PFSK-1 (cell line): ENCODE data around the gene ATXN7L1.

Experiments used
- FOXP2 ChIP-seq: optimal IDR thresholded peaks from 2 replicates; pipeline ENCODE3; 2011; ENCODE audit warnings: borderline replicate concordance, control low read depth, inconsistent platforms; ENCODE audit not compliant: insufficient read depth; ENCODE audit errors: extremely low read length, extremely low read depth
- POLR2AphosphoS5 ChIP-seq: IDR thresholded peaks from 2 replicates; pipeline ENCODE4 v1.6.1; 2012; ENCODE audit warnings: low read depth, mild to moderate bottlenecking, control low read depth, low read length, moderate library complexity
- REST ChIP-seq, 2 experiments: IDR thresholded peaks; 2 replicates each; pipeline versions ENCODE4 v1.6.1 to v1.8.0; 2011 to 2012; ENCODE audit warnings: low read depth in 2 of 2, low read length in 2 of 2, control low read depth in 1 of 2, inconsistent platforms in 1 of 2, mild to moderate bottlenecking in 1 of 2, moderate library complexity in 1 of 2; ENCODE audit not compliant: insufficient read depth in 1 of 2
- SIN3A ChIP-seq: IDR thresholded peaks from 2 replicates; pipeline ENCODE4 v1.6.1; 2012; ENCODE audit warnings: mild to moderate bottlenecking, low read length, moderate library complexity, borderline replicate concordance; ENCODE audit not compliant: insufficient read depth
- TAF1 ChIP-seq: IDR thresholded peaks from 2 replicates; pipeline ENCODE4 v1.6.1; 2012; ENCODE audit warnings: low read length, control low read depth, borderline replicate concordance; ENCODE audit not compliant: insufficient read depth

The ATXN7L1 gene

DNA sequence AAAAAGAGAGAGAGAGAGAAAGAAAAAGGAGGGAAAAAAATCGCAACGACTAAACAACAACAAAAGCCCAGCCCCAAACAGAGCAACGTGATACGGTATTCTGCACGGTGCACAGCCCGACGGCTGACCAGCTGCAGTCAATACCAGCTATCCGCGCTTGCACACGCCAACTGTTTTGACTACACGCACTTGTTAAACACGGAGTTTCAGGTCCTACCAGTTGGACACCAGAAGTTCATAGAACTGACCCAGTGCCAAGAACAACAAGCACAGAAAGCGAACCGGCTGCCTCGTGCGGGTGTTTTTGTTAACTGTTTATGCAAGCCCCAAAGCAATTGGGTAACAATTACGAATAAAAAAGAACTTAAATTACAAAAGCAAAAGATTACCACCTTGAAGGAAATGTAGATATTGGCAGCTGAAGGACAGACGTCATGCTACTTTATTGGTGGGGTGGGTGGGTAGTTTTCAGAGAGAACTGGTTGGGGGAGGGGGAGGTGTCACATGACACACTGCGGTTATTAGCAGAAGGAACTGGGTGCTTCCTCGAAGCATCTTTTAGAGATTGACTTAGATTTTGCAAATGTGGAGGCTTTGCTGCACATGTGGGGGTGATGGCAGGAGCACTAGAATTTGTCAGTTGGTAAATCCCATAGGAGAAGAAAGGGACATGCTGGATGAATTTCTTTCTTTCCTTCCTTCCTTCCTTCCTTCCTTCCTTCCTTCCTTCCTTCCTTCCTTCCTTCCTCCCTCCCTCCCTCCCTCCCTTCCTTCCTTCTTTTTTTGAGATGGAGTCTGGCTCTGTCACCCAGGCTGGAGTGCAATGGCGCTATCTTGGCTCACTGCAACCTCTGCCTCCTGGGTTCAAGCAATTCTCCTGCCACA is 184.5 kb downstream of the ATXN7L1 start:
- TF ChIP-seq REST (IDR thresholded peaks at IDR 0.05; ENCODE audit: insufficient read depth in 1 of 2, low read depth in 2 of 2, low read length in 2 of 2) (no peak), SIN3A (no peak), FOXP2 (peak; percentile 70)

- TF ChIP-seq SIN3A = peak; percentile 13; the same call in 1 of the 2 replicates
- no peak for TF ChIP-seq POLR2AphosphoS5
Observed at GRCh38 chr7:105691082-105691679, 185.2 kb downstream of the ATXN7L1 start.

DNA sequence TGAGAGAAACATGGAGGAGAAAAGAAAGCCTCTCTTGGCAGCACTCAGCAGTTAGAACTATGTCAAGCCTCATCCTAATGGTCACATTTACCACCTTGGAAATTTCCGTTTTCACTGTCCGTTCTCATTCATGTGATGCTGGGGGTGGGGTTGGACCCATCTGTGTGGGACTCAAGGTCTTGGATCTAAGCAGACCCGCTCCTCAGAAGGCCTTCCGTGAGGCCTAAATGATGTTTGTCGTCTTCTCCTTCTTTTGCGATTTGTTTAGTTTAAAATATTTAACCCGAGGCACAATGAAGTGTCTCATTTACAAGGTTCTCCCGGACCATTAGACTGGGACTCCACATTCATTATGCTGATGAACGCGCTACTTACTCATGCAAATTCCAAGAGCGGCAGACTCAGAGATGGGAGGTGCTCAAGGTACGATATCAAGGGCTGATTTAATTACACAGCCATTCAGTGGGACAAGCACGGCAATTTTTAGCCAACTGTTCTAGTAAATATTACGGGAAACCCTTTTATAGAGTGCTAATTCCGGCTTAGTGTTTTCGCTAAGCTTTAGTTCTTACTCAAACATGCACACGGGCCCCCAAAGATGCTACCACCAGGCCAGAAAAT is 186.0 kb downstream of the ATXN7L1 start:
- TF ChIP-seq REST (IDR thresholded peaks at IDR 0.05; ENCODE audit: insufficient read depth in 1 of 2, low read depth in 2 of 2, low read length in 2 of 2) = no peak
- no peak for TF ChIP-seq POLR2AphosphoS5
- no peak for TF ChIP-seq TAF1
- TF ChIP-seq FOXP2 = no peak
- TF ChIP-seq SIN3A = no peak

DNA sequence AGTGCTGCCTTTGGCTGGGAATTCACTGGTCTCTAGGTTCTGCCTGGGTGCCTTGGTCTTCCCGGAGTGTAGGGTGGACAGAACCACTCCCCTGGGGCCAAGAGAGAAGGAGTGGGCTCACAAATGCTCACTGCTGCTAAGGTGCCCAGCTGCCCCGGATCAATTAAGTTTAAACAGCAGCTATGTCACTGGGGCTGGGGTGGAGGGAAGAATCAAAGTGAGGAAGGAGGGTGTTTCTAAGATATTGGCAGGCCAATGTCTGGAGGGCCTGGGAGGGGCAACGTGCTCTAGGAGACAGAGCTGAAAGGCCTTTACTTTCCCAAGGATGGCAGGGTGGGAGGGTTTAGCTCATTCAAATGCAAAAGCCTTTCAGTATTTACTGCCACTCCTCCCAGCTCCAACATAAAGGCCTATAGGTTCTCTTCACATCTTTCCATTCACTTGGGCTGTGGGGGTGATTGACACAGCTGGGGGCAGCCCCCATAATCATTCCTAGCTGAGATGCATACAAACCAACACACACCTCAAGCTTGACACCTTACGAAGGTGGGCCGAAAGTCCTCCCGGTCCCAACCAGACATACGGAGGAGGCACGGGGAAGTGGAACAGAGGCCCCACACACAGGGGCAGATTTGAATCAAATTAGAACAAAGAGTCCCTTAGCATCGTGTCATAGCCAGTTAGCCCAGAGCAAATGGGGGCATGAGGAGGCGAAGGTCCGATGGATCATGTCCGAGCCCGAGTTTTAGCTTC is 187.2 kb downstream of the ATXN7L1 start:
- TF ChIP-seq REST (IDR thresholded peaks at IDR 0.05; ENCODE audit: insufficient read depth in 1 of 2, low read depth in 2 of 2, low read length in 2 of 2) (no peak), POLR2AphosphoS5 (no peak), TAF1 (no peak), FOXP2 (no peak)

DNA sequence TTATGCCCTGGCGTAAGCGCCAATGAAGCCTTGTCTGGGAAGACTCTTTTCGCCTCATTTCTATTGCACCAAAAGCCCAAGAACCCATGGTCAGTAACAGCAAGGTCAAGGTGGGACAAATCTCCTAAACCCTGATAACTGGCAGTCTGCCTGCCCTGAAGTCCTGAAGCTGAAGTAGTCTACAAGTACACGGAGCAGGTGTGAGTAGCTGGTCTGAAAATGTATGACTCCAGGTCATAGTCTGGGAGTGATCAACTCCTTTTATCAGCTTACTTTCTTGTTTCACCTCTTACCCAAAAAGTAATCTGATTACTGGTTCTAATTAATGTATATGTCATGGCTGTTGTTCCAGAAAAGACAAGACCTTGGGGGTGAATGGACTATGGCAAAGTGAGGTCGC is 187.8 kb downstream of the ATXN7L1 start:
- TF ChIP-seq TAF1 = no peak
- TF ChIP-seq REST (IDR thresholded peaks at IDR 0.05; ENCODE audit: insufficient read depth in 1 of 2, low read depth in 2 of 2, low read length in 2 of 2) = no peak
- TF ChIP-seq SIN3A = no peak
- TF ChIP-seq POLR2AphosphoS5 = no peak
- TF ChIP-seq FOXP2 = no peak
